Neural cell (in vitro differentiated cells): ENCODE measurements around the gene GFAP. TPM values are rescaled to one million over a fixed set of nuclear protein-coding genes. Genes with fewer than 3 reads are reported as not detected.

Source experiments
- H2AFZ ChIP-seq: fragments of 200-600, 300-800 bp; sonication (generic), shearing (Covaris generic); 2 replicates; pipeline ENCODE4 v1.6.0; 2014; ENCODE audit warnings: low read depth, mild to moderate bottlenecking, antibody characterized with exemption, low read length, moderate library complexity
- H3F3A ChIP-seq: fragments of 200-600 bp; shearing (Covaris generic); 2 replicates; pipeline ENCODE4 v1.6.1; 2016; ENCODE audit warnings: mild to moderate bottlenecking, moderate library complexity, mixed read lengths, antibody characterized with exemption, low read length; ENCODE audit not compliant: insufficient read depth, poor library complexity, severe bottlenecking
- H3K27ac ChIP-seq: fragments of 200-600, 300-800 bp; sonication (generic), shearing (Covaris generic); 2 replicates; pipeline ENCODE4 v1.5.1; 2014; ENCODE audit warnings: mild to moderate bottlenecking, low read length, moderate library complexity
- H3K27me3 ChIP-seq: fragments of 300-800, 200-600 bp; sonication (generic), shearing (Covaris generic); 2 replicates; pipeline ENCODE4 v1.6.0; 2014; ENCODE audit warnings: mild to moderate bottlenecking, low read depth, low read length, moderate library complexity; ENCODE audit not compliant: insufficient read depth
- H3K36me3 ChIP-seq: fragments of 300-800, 200-600 bp; sonication (generic), shearing (Covaris generic); 2 replicates; pipeline ENCODE4 v1.5.1; 2014; ENCODE audit warnings: mild to moderate bottlenecking, antibody characterized with exemption, low read length, moderate library complexity; ENCODE audit not compliant: insufficient read depth
- H3K4me2 ChIP-seq: fragments of 300-800, 200-600 bp; sonication (generic), shearing (Covaris generic); 2 replicates; pipeline ENCODE4 v1.6.0; 2014; ENCODE audit warnings: mild to moderate bottlenecking, low read length
- H3K4me3 ChIP-seq: fragments of 300-800, 200-600 bp; sonication (generic), shearing (Covaris generic); 2 replicates; pipeline ENCODE4 v1.5.1; 2014; ENCODE audit warnings: mild to moderate bottlenecking, low read length, moderate library complexity
- H3K79me2 ChIP-seq: fragments of 200-600 bp; shearing (Covaris generic); replicated peaks from 2 replicates; pipeline ENCODE4 v1.6.0; 2014; ENCODE audit warnings: mild to moderate bottlenecking, low read length, moderate library complexity; ENCODE audit not compliant: insufficient read depth
- H3K9ac ChIP-seq: fragments of 300-800, 200-600 bp; sonication (generic), shearing (Covaris generic); 2 replicates; pipeline ENCODE4 v1.6.1; 2016; ENCODE audit warnings: mild to moderate bottlenecking, low read length, mixed read lengths
- H3K9me2 ChIP-seq: fragments of 200-600 bp; shearing (Covaris generic); 2 replicates; pipeline ENCODE4 v1.6.1; 2016; ENCODE audit warnings: mild to moderate bottlenecking, low read length, mixed read lengths; ENCODE audit not compliant: insufficient read depth
- H3K9me3 ChIP-seq: fragments of 200-600, 300-800 bp; sonication (generic), shearing (Covaris generic); 2 replicates; pipeline ENCODE4 v1.6.1; 2016; ENCODE audit warnings: mild to moderate bottlenecking, mixed run types, low read length, moderate library complexity, mixed read lengths
- H4K20me1 ChIP-seq: fragments of 200-600 bp; shearing (Covaris generic); 2 replicates; pipeline ENCODE4 v1.6.1; 2016; ENCODE audit warnings: mild to moderate bottlenecking, mixed run types; ENCODE audit not compliant: insufficient read depth
- CTCF ChIP-seq: fragments of 450-650 bp; IDR thresholded peaks from 2 replicates; pipeline ENCODE4 v1.5.1; 2014; ENCODE audit warnings: antibody characterized with exemption, mild to moderate bottlenecking, moderate library complexity; ENCODE audit not compliant: poor library complexity, severe bottlenecking
- EP300 ChIP-seq: fragments of 450-650 bp; conservative IDR thresholded peaks from 2 replicates; pipeline ENCODE4 v1.6.1; 2014; ENCODE audit warnings: antibody characterized with exemption, mild to moderate bottlenecking, moderate library complexity; ENCODE audit not compliant: poor library complexity, severe bottlenecking
- EZH2 ChIP-seq: fragments of 200-600, 300-800 bp; shearing (Covaris generic), sonication (generic); IDR thresholded peaks from 2 replicates; pipeline ENCODE4 v1.6.1; 2014; ENCODE audit warnings: antibody characterized with exemption, low read length, borderline replicate concordance, mild to moderate bottlenecking; ENCODE audit not compliant: insufficient read depth, poor library complexity, severe bottlenecking
- MXI1 ChIP-seq: fragments of 450-650 bp; conservative IDR thresholded peaks from 2 replicates; pipeline ENCODE4 v1.6.1; 2014; ENCODE audit warnings: antibody characterized with exemption, mild to moderate bottlenecking; ENCODE audit not compliant: poor library complexity, severe bottlenecking
- POLR2AphosphoS5 ChIP-seq: IDR thresholded peaks from 2 replicates; pipeline ENCODE4 v1.6.1; 2012
- RAD21 ChIP-seq: fragments of 450-650 bp; conservative IDR thresholded peaks from 2 replicates; pipeline ENCODE4 v1.6.1; 2014; ENCODE audit warnings: antibody characterized with exemption, mild to moderate bottlenecking, moderate library complexity
- REST ChIP-seq: IDR thresholded peaks from 2 replicates; pipeline ENCODE4 v1.6.1; 2012; ENCODE audit warnings: borderline replicate concordance
- SMC3 ChIP-seq: fragments of 450-650 bp; conservative IDR thresholded peaks from 2 replicates; pipeline ENCODE4 v1.6.1; 2014; ENCODE audit warnings: antibody characterized with exemption, mild to moderate bottlenecking, moderate library complexity; ENCODE audit not compliant: poor library complexity
- TAF1 ChIP-seq: IDR thresholded peaks from 2 replicates; pipeline ENCODE4 v1.6.1; 2012; ENCODE audit warnings: low read depth
- polyA plus RNA-seq: library from polyadenylated mRNA; depleted of rRNA; stranded (reverse); fragments of >200 nt; gene quantifications from 2 replicates; pipeline ENCODE4 v1.2.3, GENCODE V29; 2014

GFAP gene
- polyA plus RNA-seq, 1 donor from 2014 or later, result not detected

GRCh38 chr17:44952946-44953475 is 37.7 kb upstream of the GFAP start:
- H3K36me3 ChIP-seq, result no peaks in the 10 kb centered on the region
- H3K9ac ChIP-seq, result no peak overlapping the region
- no peaks in the 10 kb centered on the region for H3K9me3 ChIP-seq
- H3K4me2 ChIP-seq, result no peak overlapping the region
- H3K27me3 ChIP-seq, result no peaks in the 10 kb centered on the region
- no peaks in the 10 kb centered on the region for H3K9me2 ChIP-seq
- no peak overlapping the region for H2AFZ ChIP-seq
- H3K79me2 ChIP-seq, result no peaks in the 10 kb centered on the region
- no peaks in the 10 kb centered on the region for H4K20me1 ChIP-seq
- TF ChIP-seq SMC3 (no peak), EP300 (no peak), RAD21 (no peak), TAF1 (no peak), REST (no peak), CTCF (no peak), POLR2AphosphoS5 (no peak), MXI1 (no peak), EZH2 (no peak)
- H3F3A ChIP-seq, result no peaks in the 10 kb centered on the region
- no peak overlapping the region for H3K27ac ChIP-seq
- no peak overlapping the region for H3K4me3 ChIP-seq

- H4K20me1 ChIP-seq, result no peaks in the 10 kb centered on the region
- H3F3A ChIP-seq, result no peaks in the 10 kb centered on the region
- peak overlapping the region; percentile 51 for H3K27ac ChIP-seq
- H3K4me2 ChIP-seq, result peak overlapping the region; percentile 66
- no peak for TF ChIP-seq EP300
- TF ChIP-seq EZH2, result no peak
- TF ChIP-seq POLR2AphosphoS5, result no peak
- no peak for TF ChIP-seq SMC3
- no peak for TF ChIP-seq CTCF
- no peak for TF ChIP-seq MXI1
- no peak for TF ChIP-seq REST
- TF ChIP-seq TAF1, result no peak
- TF ChIP-seq RAD21, result no peak
- H3K9ac ChIP-seq, result peak overlapping the region; percentile 66
- H3K9me3 ChIP-seq, result no peaks in the 10 kb centered on the region
- peak overlapping the region; percentile 85 for H2AFZ ChIP-seq
- H3K4me3 ChIP-seq, result peak overlapping the region; percentile 81
- no peaks in the 10 kb centered on the region for H3K27me3 ChIP-seq
- peaks cover 31% of the 10 kb centered on the region for H3K79me2 ChIP-seq
- H3K36me3 ChIP-seq, result no peaks in the 10 kb centered on the region
- H3K9me2 ChIP-seq, result no peaks in the 10 kb centered on the region
These were observed 33.1 kb upstream of the GFAP start for GRCh38 chr17:44948315-44948795.
